ENCODE data around the gene RMRP.
"Not testable (repeated sequence)": the region's sequence is repeated elsewhere in the genome, so short reads cannot be mapped to it uniquely, and the experiment has no call there.

RMRP gene

DNA sequence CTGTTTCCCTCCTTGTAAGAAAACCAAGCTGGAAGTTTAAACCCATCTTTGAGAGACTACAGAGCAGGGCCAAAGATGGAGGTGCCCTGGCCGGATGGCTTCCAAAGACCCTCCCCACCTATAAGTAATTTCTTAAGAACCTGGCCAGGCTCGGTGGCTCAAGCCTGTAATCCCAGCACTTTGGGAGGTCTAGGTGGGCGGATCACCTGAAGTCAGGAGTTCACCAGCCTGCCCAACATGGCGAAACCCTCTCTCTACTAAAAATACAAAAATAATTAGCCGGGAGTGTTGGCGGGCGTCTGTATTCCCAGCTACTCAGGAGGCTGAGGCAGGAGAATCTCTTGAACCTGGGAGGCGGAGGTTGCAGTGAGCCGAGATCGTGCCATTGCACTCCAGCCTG is 12.1 kb downstream of the RMRP start:
- DNase-seq (ENCODE audit: low read depth in 1 of 2, low spot score in 1 of 2), result not testable (repeated sequence)

DNA sequence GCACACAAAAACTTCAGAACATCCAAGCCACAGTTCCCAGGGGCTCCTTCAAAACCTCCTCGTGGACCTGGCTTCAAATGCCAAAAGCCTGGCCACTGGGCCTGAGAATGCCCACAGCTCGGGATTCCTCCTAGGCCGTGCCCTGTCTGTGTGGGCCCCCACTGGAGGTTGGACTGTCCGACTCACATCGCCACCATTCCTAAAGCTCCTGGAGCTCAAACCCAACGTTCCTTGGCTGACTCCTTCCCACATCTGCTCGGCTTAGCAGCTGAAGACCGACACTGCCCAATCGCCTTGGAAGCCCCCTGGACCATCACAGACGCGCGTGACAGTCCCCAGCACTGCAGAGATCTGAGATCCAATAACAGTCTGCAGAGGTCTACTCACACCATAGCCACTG is 14.8 kb downstream of the RMRP start:
- no peak for DNase-seq (ENCODE audit: low read depth in 1 of 2, low spot score in 1 of 2)

- not testable (repeated sequence) for DNase-seq (ENCODE audit: low read depth in 1 of 2, low spot score in 1 of 2)
Observed at GRCh38 chr9:35641478-35641877, 16.3 kb downstream of the RMRP start.

- not testable (repeated sequence) for DNase-seq (ENCODE audit: low read depth in 1 of 2, low spot score in 1 of 2)
Observed at GRCh38 chr9:35640431-35640830, 17.4 kb downstream of the RMRP start.

- DNase-seq (ENCODE audit: low read depth in 1 of 2, low spot score in 1 of 2), result no peak
Observed at GRCh38 chr9:35639631-35640030, 18.2 kb downstream of the RMRP start.

GRCh38 chr9:35639225-35639624 is 18.6 kb downstream of the RMRP start:
- DNase-seq (ENCODE audit: low read depth in 1 of 2, low spot score in 1 of 2), result not testable (repeated sequence)

DNA sequence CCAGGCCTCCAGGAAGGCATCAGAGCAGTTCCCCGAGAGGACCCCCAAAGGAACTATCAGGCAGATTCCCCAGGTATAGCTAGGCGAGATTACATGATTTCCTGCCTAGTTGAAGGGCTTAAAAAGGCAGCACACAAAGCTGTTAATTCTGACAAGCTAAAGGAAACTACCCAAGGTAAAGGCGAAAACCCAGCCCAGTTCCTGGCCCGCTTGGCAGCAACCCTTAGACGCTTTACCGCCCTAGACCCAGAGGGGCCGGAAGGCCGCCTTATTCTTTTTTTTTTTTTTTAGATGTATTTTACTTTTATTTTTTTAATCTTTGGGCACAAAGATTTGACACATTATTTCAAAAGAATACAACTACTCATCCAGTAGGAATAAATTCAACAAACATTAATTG is 19.1 kb downstream of the RMRP start:
- not testable (repeated sequence) for DNase-seq (ENCODE audit: low read depth in 1 of 2, low spot score in 1 of 2)

GRCh38 chr9:35637427-35637955 is 20.3 kb downstream of the RMRP start:
- DNase-seq (ENCODE audit: low read depth in 1 of 2, low spot score in 1 of 2), result not testable (repeated sequence)

DNA sequence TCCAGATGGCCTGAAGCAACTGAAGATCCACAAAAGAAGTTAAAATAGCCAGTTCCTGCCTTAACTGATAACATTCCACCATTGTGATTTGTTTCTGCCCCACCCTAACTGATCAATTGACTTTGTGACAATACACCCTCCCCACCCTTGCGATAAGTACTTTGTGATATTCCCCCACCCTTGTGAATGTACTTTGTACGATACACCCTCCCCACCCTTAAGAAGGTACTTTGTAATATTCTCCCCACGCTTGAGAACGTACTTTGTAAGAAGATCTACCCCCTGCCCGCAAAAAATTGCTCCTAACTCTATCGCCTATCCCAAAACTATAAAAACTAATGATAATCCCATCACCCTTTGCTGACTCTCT is 21.0 kb downstream of the RMRP start:
- DNase-seq (ENCODE audit: low read depth in 1 of 2, low spot score in 1 of 2), result not testable (repeated sequence)

- DNase-seq (ENCODE audit: low read depth in 1 of 2, low spot score in 1 of 2), result no peak
Observed at GRCh38 chr9:35636135-35636876, 21.5 kb downstream of the RMRP start.

DNA sequence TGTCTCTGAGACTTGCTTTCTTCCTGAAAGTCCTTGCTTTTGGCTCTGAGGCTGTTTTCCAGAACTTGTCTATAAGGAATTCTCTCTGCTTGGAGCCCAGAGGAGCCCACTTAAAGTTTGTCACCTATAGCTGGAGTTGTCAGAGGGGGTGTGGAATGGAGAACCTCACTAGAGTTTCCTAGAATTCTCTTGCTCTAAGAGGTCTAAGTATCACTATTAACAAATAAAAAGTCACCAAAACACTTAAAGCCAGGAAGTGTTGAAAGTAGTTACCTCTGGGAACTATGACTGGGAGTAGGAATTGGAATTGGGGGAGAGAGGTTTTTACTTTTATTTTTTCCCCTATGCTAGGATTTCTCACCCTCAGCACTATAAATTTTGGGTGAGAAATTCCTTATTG is 22.1 kb downstream of the RMRP start:
- no peak for DNase-seq (ENCODE audit: low read depth in 1 of 2, low spot score in 1 of 2)

GRCh38 chr9:35629597-35629996 is 28.2 kb downstream of the RMRP start:
- DNase-seq (ENCODE audit: low read depth in 1 of 2, low spot score in 1 of 2), result no peak

GRCh38 chr9:35628389-35628991 is 29.3 kb downstream of the RMRP start:
- DNase-seq (ENCODE audit: low read depth in 1 of 2, low spot score in 1 of 2), result no peak

DNA sequence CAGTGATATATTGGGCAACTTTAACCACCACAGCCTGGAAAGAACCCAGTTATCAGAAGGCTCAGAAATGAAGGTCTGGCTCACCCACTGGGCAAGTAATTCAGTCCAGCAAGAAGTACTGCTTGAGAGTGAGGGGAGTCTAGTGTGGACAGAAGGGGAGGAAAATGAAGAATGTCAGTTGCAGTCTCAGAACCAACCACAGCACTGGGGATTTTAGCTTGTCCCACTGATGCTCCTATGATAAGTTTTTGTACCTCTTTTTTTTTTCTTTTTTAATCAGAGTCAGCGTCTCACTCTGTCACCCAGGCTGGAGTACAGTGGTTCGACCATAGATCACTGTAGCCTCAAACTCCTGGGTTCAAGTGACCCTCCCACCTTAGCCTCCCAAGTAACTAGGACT is 30.2 kb downstream of the RMRP start:
- no peak for DNase-seq (ENCODE audit: low read depth in 1 of 2, low spot score in 1 of 2)

- DNase-seq (ENCODE audit: low read depth in 1 of 2, low spot score in 1 of 2), result no peak
Observed at GRCh38 chr9:35619800-35620158, 38.0 kb downstream of the RMRP start.

GRCh38 chr9:35618854-35619799 is 38.7 kb downstream of the RMRP start:
- no peak for DNase-seq (ENCODE audit: low read depth in 1 of 2, low spot score in 1 of 2)

DNA sequence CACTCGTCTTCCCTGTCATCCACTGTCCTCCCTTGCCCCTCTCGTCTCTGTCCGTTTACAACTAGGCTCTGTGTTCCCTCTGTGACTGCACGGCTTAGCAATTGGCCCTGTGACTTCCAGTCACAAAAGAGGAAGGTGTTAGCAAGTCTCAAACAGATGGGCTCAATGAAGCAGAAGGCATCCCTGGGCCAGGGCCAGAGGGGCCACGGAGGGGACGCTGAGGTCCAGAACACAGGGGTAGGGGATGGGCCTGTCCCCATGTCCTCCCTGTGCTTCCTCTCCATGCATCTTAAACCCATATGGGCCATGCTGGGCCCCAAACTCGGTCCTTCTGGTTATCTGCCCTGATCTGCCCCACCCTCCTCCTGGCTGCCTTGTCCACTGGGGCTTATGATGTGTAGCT is 39.5 kb downstream of the RMRP start, which contains the start of gene CD72:
CD72 (minus strand) TSS at position 89 of the 403 bp plus-strand sequence. CDS start 110 bp downstream, outside the sequence.
- DNase-seq (ENCODE audit: low read depth in 1 of 2, low spot score in 1 of 2), result no peak

- DNase-seq (ENCODE audit: low read depth in 1 of 2, low spot score in 1 of 2), result no peak
Observed at GRCh38 chr9:35617548-35617947, 40.3 kb downstream of the RMRP start.

DNA sequence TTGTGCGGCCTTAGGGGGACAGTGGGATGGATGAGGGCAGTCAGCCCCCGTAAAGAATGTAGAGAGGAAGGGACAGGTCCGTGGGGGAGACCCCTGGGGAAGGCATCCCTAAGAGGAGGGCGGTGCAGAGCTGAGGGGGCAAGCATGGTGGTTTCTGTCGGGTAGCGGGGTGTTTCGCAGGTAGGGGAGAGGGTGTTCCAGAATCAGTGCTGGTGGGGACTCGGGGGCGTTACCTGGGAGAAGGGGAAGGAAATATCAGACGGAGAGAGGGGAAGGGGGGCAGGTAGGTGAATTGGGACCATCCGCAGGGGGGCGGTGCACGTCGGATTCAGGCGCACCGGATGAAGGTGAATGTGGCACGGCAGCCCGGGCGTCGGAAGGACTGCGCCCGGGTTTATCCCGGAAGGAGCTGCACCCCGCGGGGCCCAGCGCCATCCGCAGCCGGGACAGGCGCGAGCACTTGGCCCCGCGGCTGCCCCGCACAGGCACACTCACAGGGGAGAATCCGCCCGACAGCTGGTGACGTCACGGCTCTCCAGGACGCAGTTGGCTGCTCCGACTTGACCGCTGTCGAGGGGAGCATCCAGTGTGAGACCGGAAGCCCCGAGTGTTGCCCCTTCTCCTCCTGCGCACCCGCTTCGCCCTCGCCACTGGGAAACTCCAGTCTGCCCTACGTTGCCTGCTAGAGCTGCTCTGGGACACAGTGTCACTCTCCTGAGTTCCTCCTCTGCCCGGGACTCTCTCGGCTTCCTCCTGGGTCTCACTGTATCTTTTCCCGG is 40.9 kb downstream of the RMRP start:
- DNase-seq (ENCODE audit: low read depth in 1 of 2, low spot score in 1 of 2), result peak; percentile 45 to 52

- DNase-seq (ENCODE audit: low read depth in 1 of 2, low spot score in 1 of 2), result no peak
Observed at GRCh38 chr9:35615981-35616680, 41.7 kb downstream of the RMRP start.
